DMS153 treated with DMSO at 0.1 percent for 48 hours (cell line): Measurements from ENCODE around the gene CLIP1.
"Not testable (repeated sequence)": the region's sequence is repeated elsewhere in the genome, so short reads cannot be mapped to it uniquely, and the experiment has no call there.

Source experiments
- DNase-seq: peaks from one replicate; lab custom pipeline; 2025; ENCODE audit not compliant: unreplicated experiment; lab: John Stamatoyannopoulos, UW

Gene CLIP1

GRCh38 chr12:122437656-122438121 is 15.2 kb upstream of the CLIP1 start:
- DNase-seq = peak; percentile 6

- no peak for DNase-seq
Measured at GRCh38 chr12:122435186-122435585, 12.7 kb upstream of the CLIP1 start.

- DNase-seq = not testable (repeated sequence)
Measured at GRCh38 chr12:122429043-122429442, 6.6 kb upstream of the CLIP1 start.

GRCh38 chr12:122427403-122427802 is 4.9 kb upstream of the CLIP1 start:
- DNase-seq = no peak

DNA sequence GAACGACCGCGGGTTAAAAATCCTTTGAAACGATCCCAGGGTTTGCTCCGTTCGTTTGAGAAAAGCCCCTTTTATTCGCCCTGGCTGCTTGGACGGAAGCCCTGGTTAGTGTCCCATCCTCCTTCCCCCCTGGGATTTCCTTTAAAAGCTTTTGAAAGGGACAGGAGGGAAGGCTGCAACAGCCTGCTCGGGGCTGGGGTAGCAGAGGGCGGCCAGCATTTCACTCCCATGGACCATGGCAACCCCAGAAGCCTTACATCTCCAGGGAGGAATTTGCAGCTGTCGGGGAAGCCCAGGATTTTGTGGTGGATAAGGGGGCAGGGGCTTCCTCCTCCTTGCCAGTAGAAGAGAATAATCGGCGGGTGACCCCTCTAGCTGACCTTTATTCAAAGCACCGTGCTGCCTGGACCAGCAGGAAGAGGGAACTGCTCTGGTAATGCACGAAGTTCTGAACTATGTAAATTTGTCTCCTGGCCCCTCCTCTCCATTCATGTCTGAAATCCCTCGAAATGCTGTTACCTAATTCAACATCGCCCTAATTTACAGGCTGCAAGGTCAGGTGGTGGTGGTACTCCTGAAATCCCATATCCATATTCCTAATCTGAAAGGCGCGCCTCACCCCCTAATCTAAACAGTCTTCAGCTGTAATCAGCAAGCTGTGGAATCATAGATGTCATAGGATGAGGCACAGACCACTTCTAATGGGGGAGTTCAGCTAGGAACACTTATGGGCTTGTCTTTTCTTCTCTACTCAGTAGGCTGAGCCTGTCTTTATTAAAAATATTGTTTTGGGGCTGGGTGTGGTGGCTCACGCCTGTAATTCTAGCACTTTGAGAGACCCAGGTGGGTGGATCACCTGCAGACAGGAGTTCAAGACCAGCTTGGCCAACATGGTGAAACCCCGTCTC is 1.0 kb upstream of the CLIP1 start:
- DNase-seq = peak; percentile 48

GRCh38 chr12:122422730-122423257 is 325 bp upstream of the CLIP1 start:
- DNase-seq = no peak

DNA sequence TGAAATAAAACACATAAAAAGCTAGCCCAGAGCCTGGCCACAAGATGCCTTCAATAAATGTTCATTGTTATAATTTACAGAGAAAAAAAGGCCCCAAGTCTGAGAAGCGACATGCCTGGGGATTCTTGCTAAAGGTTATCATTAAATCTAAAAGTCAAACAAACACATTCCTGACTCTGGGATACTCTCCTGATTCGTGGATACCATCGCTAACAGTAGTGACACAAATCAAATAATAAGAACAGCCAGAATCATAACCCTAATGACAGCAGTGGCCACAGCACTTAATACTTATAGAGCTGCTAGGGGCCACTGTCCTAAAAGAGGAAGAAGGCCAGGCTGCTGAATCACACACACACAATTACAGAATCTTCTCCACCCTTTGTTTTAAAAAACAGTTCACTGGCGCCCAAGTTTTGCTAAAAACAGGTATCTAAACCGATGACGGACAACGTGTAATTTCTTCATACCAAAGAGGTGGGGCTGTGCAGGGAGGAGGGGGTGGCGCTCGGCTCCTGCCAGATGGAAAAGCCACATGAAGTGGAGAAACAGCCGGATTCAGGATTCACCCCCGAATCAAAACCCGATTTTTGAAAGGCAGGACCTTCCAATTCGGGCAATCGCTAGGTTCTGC is 1.2 kb downstream of the CLIP1 start:
- no peak for DNase-seq

GRCh38 chr12:122420471-122421162 is 1.9 kb downstream of the CLIP1 start:
- no peak for DNase-seq

DNA sequence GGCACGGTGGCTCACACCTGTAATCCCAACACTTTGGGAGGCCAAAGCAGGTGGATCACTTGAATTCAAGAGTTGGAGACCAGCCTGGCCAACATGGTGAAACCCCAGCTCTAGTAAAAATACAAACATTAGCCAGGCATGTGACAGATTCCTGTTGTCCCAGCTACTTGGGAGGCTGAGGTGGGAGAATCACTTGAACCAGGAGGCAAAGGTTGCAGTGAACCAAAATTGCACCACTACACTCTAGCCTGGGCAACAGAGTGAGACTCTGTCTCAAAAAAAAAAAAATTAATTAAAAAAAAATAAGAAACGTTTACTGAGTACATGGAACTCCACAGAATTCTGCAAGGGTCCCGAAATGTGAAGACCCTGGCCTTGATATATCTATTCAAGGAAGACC is 3.4 kb downstream of the CLIP1 start:
- DNase-seq = not testable (repeated sequence)

DNA sequence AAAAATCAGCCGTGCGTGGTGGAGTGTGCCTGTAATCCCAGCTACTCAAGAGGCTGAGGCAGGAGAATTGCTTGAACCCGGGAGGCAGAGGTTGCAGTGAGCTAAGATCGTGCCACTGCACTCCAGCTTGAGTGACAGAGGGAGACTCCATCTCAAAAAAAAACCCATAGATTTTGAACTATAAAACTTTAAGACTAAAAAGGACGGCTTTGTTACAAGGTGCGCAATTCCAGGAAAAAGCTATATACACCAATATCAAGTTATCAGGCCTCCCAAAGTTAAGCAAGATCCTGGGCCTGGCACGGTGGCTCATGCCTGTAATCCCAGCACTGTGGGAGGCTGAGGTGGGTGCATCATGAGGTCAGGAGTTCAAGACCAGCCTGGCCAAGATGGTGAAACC is 6.8 kb downstream of the CLIP1 start:
- DNase-seq = not testable (repeated sequence)

DNA sequence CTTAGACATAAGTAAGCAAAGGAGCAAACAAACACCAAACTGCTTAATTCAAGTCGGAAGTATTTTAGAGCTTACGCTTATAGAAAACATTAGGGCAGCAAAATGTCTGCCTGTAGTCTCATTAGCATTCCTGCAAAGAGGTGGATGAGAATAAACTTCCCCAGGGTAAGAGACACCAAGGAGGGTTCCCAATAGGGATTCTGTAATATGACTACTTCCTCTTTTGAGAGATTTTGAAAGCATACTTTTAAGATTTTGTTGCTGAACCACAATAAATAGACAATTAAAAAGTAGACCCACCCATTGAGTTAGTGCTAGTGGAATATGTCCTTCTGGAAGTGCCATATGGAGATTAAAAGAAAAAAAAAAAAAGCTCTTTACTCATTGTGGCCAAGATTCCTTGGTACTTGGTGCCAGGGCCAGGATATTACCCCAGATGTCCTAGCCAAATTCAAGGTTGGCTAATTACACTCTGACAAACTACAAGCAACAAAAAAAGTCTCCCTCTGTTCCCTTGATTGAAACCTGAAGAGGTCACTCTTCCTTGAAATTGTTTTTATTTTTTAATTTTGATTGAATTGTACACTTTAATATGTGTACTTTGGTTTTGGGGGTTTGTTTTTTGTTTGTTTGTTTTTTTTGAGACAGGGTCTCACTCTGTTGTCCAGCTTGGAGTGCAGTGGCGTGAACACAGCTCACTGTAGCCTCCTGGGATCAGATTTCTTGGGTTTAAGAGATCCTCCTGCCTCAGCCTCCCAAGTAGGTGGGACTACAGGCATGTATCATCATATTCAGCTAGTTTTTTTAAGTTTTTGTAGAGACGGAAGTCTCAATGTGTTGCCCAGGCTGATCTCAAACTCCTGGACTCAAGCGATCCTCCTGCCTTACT is 8.7 kb downstream of the CLIP1 start:
- no peak for DNase-seq

- DNase-seq = no peak
Measured at GRCh38 chr12:122412851-122413433, 9.5 kb downstream of the CLIP1 start.

- DNase-seq = no peak
Measured at GRCh38 chr12:122411537-122411936, 10.9 kb downstream of the CLIP1 start.

DNA sequence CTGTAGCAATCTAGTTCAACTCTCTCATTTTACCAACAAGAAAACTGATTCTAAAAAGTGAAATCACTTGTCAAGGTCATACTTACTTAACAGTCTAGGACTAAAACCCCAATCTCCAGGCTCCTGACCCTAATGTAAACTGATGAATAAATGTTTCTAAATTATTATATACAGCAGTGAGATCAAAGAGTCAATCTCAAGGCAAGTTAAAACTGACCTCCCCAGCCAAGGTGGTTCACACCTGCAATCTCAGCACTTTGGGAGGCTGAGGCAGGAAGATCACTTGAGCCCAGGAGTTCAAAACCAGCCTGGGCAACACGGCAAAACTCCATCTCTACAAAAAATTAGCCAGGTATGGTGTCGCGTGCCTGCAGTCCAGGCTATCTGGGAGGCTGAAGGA is 15.3 kb downstream of the CLIP1 start:
- DNase-seq = no peak

- no peak for DNase-seq
Measured at GRCh38 chr12:122406701-122407164, 15.7 kb downstream of the CLIP1 start.

GRCh38 chr12:122403831-122404230 is 18.6 kb downstream of the CLIP1 start:
- no peak for DNase-seq

DNA sequence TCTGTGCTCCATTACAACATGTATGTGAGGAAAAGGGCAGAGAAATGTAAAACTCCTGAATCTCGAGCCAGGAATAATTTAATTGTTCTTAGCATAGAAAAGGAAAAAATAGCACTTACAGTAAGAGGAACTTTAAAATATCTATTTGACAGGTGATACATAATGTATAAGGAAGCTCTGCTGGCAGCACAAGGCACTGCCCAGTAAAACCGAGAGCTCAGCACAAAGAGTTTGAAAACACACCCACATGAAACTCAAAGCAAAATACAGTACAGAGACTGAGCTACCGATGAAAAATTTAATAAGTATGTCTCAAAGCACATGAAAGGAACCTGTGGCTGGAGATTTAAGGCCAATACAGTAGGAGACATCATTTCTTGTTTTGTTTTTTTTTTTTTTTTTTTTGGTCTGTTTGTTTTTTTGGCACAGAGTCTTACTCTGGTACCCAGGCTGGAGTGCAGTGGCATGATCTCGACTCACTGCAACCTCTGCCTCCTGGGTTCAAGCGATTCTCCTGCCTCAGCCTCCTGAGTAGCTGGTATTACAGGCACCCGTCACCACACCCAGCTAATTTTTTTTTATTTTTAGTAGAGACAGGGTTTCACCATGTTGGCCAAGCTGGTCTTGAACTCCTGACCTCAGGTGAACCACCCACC is 19.2 kb downstream of the CLIP1 start:
- no peak for DNase-seq

- no peak for DNase-seq
Measured at GRCh38 chr12:122402264-122402663, 20.2 kb downstream of the CLIP1 start.

DNA sequence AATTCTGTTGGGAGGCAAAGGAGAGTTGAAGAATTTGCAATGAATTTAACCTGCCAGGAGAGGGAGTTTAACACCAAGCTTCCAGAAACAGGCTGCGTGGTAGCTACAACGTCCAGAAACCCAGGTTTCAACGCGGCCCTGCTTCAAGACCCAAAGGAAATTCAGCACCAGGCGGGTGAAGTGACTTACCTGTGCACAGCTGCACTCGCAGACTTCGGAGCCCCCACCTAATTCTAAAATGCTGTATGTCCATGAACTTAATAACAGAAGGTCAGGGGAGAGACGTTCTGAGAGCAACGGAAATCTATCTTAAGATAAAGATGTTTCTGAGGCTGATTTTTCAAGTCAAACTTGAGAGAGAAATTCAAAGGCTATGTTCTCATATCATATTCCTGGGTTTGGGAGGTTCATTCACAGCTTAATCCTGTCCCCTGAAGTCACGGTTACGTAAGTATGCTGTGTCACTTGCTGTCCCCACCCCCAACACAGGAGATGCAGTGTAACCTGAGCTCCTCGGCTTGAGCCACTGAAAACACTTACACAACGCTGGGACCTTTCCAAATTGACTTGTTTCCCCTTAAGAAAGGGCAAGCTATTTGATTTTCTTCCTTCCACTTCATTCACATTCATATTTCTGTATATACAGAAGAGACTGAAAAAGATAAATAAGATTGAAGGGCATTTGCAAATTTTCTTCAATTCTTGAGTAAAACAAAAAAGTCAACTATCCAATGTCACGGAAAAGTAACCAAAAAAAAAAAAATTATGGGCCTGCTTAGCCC is 22.7 kb downstream of the CLIP1 start:
- peak; percentile 79 for DNase-seq
